Adrenal gland (tissue), 12 donors: ENCODE data around the gene TUBGCP6. TPM values are rescaled to one million over a fixed set of nuclear protein-coding genes. Genes with fewer than 3 reads are reported as not detected.

Experiments used
- DNase-seq, 7 donors: peaks; one replicate each; pipeline ENCODE4 v3.0.0-alpha.2; 2019 to 2020
- H3K27ac ChIP-seq, 5 donors: fragments of 200-600 bp; sonication (generic) in 4 of 5; 1 replicate in 3 of 5; 2 replicates in 2 of 5; pipeline versions ENCODE4 v1.5.1 to v1.8.0; 2016 to 2020; ENCODE audit warnings: mild to moderate bottlenecking in 1 of 5
- H3K27me3 ChIP-seq: fragments of 200-600 bp; 2 replicates; pipeline ENCODE4 v1.8.0; 2021
- H3K36me3 ChIP-seq, 2 donors: fragments of 200-600 bp; replicated peaks in 1 of 2; 1 replicate in 1 of 2; 2 replicates in 1 of 2; pipeline versions ENCODE4 v1.5.1 to v1.8.0; 2018 to 2022
- H3K4me1 ChIP-seq, 2 donors: fragments of 200-600 bp; replicated peaks in 1 of 2; 1 replicate in 1 of 2; 2 replicates in 1 of 2; pipeline versions ENCODE4 v1.5.1 to v1.8.0; 2018 to 2021
- H3K4me3 ChIP-seq, 4 donors: fragments of 200-600 bp; sonication (generic) in 3 of 4; one replicate each; pipeline ENCODE4 v1.5.1; 2016 to 2018
- H3K9me3 ChIP-seq, 3 donors: fragments of 200-600 bp; sonication (generic) in 1 of 3; replicated peaks in 1 of 3; 1 replicate in 2 of 3; 2 replicates in 1 of 3; pipeline versions ENCODE4 v1.5.1 to v1.8.0; 2016 to 2021
- CTCF ChIP-seq, 6 experiments: fragments of 450-650 bp in 4 of 6; fragments of 200-600 bp in 2 of 6; sonication (generic) in 1 of 6; IDR thresholded peaks; 1 replicate in 5 of 6; 2 replicates in 1 of 6; pipeline versions ENCODE4 v1.5.1 to v1.8.0; 2016 to 2021; ENCODE audit warnings: antibody characterized with exemption in 6 of 6, mild to moderate bottlenecking in 2 of 6, moderate library complexity in 1 of 6
- POLR2A ChIP-seq, 2 donors: fragments of 450-650 bp; IDR thresholded peaks; one replicate each; pipeline ENCODE4 v1.6.1; 2017; ENCODE audit warnings: antibody characterized with exemption in 2 of 2, mild to moderate bottlenecking in 2 of 2, moderate library complexity in 1 of 2
- WGBS, 4 donors: extraction: QIAGEN DNeasy Blood & Tissue Kit in 2 of 4; methylation state at CpG; one replicate each; pipeline versions ENCODE4 v1.1.5 to v1.1.7; 2013 to 2017; 5-methylcytosine and 5-hydroxymethylcytosine counted together
- intact Hi-C, 2 donors: fragments of 100-400 bp; cut with DNase I; formaldehyde crosslinking; loops; one replicate each; pipeline versions ENCODE4 v1.14.1 to v1.15.0; 2022 to 2023
- polyA plus RNA-seq, 3 donors: library from polyadenylated mRNA; stranded (reverse); fragments of 200-250 nt in 2 of 3; fragments of 350-450 nt in 1 of 3; fragmentation: Illumina TruSeq in 1 of 3; extraction: RNeasy Lipid Tissue Mini Kit (QIAGEN cat#74804) in 1 of 3; gene quantifications; one replicate each; pipeline ENCODE4 v1.2.3, GENCODE V29; 2013 to 2014
- total RNA-seq, 9 donors: library from RNA; depleted of rRNA in 4 of 9; stranded (reverse); fragments of >200 nt in 4 of 9; fragments of 120-200 nt in 1 of 9; fragmentation: NEBNext Ultra II Directional in 1 of 9; extraction: Animal tissue kit (Norgen Biotek cat#: 25700) in 1 of 9; gene quantifications; one replicate each; pipeline versions ENCODE4 v1.1.0 to v1.2.4, GENCODE V29; 2013 to 2023
- donor health status: healthy with polysubstance abuse.
- donor health status: Bipolar disorder and iron deficiency.
- donor health status: DM: yes; HTN: yes; CAD: no.
- donor health status: DM: no; HTN: no; CAD: no.
- donor health status: DM: no; HTN: no; CAD: no.
- donor health status: DM: yes; HTN: yes; CAD: no.

The TUBGCP6 gene
- total and polyA plus RNA-seq, 12 donors: 8.3 to 171 (median 47.4) TPM

GRCh38 chr22:50286701-50287318 lies 42.0 kb upstream of the TUBGCP6 start:
- intact Hi-C loops: no loop called here
- peaks cover 0 to 81% of the 10 kb centered on the region in 2 donors for H3K36me3 ChIP-seq
- no peak overlapping the region for H3K27ac ChIP-seq
- WGBS, 4 donors: 90 to 93% (median 91%) methylated on average over 14 to 40 of the region's 40 CpGs
- DNase-seq: no peak
- no peaks in the 10 kb centered on the region for H3K9me3 ChIP-seq
- H3K4me1 ChIP-seq: peaks cover 10 to 11% of the 10 kb centered on the region in 2 donors
- no peak overlapping the region for H3K4me3 ChIP-seq
- H3K27me3 ChIP-seq: no peaks in the 10 kb centered on the region
- TF ChIP-seq POLR2A (IDR thresholded peaks at IDR 0.05) (no peak), CTCF (IDR thresholded peaks at IDR 0.05) (no peak)

GRCh38 chr22:50286275-50286674 lies 41.5 kb upstream of the TUBGCP6 start:
- no peak for DNase-seq
- Histone ChIP-seq H3K27me3 (no peaks in the 10 kb centered on the region), H3K36me3 (peaks cover 0 to 87% of the 10 kb centered on the region in 2 donors), H3K27ac (no peak overlapping the region), H3K4me3 (no peak overlapping the region), H3K9me3 (no peaks in the 10 kb centered on the region), H3K4me1 (peaks cover 10 to 11% of the 10 kb centered on the region in 2 donors)
- WGBS, 4 donors: 87 to 100% (median 89%) methylated on average over 1 to 21 of the region's 21 CpGs
- intact Hi-C loops: no loop called here
- TF ChIP-seq POLR2A (IDR thresholded peaks at IDR 0.05) (no peak), CTCF (IDR thresholded peaks at IDR 0.05) (no peak)

- H3K36me3 ChIP-seq: peaks cover 0 to 92% of the 10 kb centered on the region in 2 donors
- no peak overlapping the region for H3K4me3 ChIP-seq
- intact Hi-C loops: no loop called here
- no peaks in the 10 kb centered on the region for H3K9me3 ChIP-seq
- TF ChIP-seq POLR2A (IDR thresholded peaks at IDR 0.05) (no peak), CTCF (IDR thresholded peaks at IDR 0.05) (no peak)
- no peaks in the 10 kb centered on the region for H3K27me3 ChIP-seq
- H3K4me1 ChIP-seq: peaks cover 10 to 11% of the 10 kb centered on the region in 2 donors
- peak overlapping the region in 1 of 5 donors; percentile 16 for H3K27ac ChIP-seq
- no peak for DNase-seq
- WGBS, 4 donors: 86 to 97% (median 92%) methylated on average over 6 to 29 of the region's 34 CpGs
Observed at GRCh38 chr22:50285568-50286229, 40.9 kb upstream of the TUBGCP6 start.

DNA sequence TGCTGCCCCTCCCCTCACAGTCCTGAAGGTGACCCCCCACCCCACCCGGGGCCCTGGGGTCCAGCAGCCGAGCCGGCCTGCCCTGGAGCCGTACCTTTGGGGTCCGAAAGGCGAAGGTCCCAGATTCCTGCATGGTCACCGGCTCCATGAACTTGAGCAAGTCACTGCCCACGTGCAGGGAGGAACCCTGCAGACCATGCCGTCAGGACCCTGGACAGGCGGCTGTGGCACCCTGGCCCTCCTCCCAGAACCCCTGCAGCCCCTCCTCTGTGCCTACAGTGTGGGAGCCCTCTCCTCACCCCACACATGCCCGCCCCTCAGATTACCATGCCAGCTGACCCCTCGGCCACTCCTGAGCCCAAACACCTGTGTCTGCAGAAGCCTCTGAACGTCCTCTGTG lies 39.7 kb upstream of the TUBGCP6 start:
- WGBS, 4 donors: 72 to 93% (median 89%) methylated on average over 3 to 13 of the region's 13 CpGs
- no peak for DNase-seq
- Histone ChIP-seq H3K4me3 (no peak overlapping the region), H3K36me3 (peaks cover 0 to 93% of the 10 kb centered on the region in 2 donors), H3K27ac (no peak overlapping the region), H3K9me3 (no peaks in the 10 kb centered on the region), H3K4me1 (peaks cover 10 to 11% of the 10 kb centered on the region in 2 donors), H3K27me3 (no peaks in the 10 kb centered on the region)
- TF ChIP-seq CTCF (IDR thresholded peaks at IDR 0.05): no peak
- no peak for TF ChIP-seq POLR2A (IDR thresholded peaks at IDR 0.05)
- intact Hi-C loops: no loop called here
